Upper lobe of left lung (tissue), 6 donors: Measurements from ENCODE around the gene TNFSF11. TPM values are rescaled to one million over a fixed set of nuclear protein-coding genes. Genes with fewer than 3 reads are reported as not detected.

ENCODE experiments used
- ATAC-seq, 2 donors: fragments of 200-7000 bp; cut with Tn5 transposase; one replicate each; pipeline ENCODE4 v1.9.1; 2022; ENCODE audit warnings: mild to moderate bottlenecking in 2 of 2, moderate library complexity in 2 of 2; ENCODE audit not compliant: low FRiP score in 2 of 2
- DNase-seq, 2 donors: peaks; one replicate each; pipeline ENCODE4 v3.0.0-alpha.2; 2019 to 2020
- H3K27ac ChIP-seq, 4 donors: fragments of 200-600 bp; sonication (generic); one replicate each; pipeline ENCODE4 v1.5.1; 2016 to 2019
- H3K27me3 ChIP-seq, 4 donors: fragments of 200-600 bp; sonication (generic); one replicate each; pipeline ENCODE4 v1.5.1; 2017 to 2019
- H3K36me3 ChIP-seq, 4 donors: fragments of 200-600 bp; sonication (generic); one replicate each; pipeline ENCODE4 v1.5.1; 2016 to 2019
- H3K4me1 ChIP-seq, 4 donors: fragments of 200-600 bp; sonication (generic); one replicate each; pipeline ENCODE4 v1.5.1; 2018 to 2019
- H3K4me3 ChIP-seq, 4 donors: fragments of 200-600 bp; sonication (generic); one replicate each; pipeline ENCODE4 v1.5.1; 2017 to 2019; ENCODE audit warnings: mild to moderate bottlenecking in 2 of 4, moderate library complexity in 1 of 4
- H3K9me3 ChIP-seq, 4 donors: fragments of 200-600 bp; sonication (generic); one replicate each; pipeline ENCODE4 v1.5.1; 2018 to 2019
- CTCF ChIP-seq, 6 experiments: fragments of 450-650 bp in 4 of 6; fragments of 200-600 bp in 2 of 6; sonication (generic) in 2 of 6; IDR thresholded peaks; one replicate each; pipeline ENCODE4 v1.5.1; 2016 to 2019; ENCODE audit warnings: antibody characterized with exemption in 6 of 6
- EP300 ChIP-seq, 4 donors: sonication (generic); formaldehyde crosslinking; IDR thresholded peaks; one replicate each; pipeline ENCODE4 v1.5.1; 2017; ENCODE audit warnings: antibody characterized with exemption in 4 of 4, control low read depth in 2 of 4
- POLR2A ChIP-seq, 4 donors: fragments of 450-650 bp; IDR thresholded peaks; one replicate each; pipeline ENCODE4 v1.5.1; 2016 to 2017; ENCODE audit warnings: antibody characterized with exemption in 4 of 4, mild to moderate bottlenecking in 2 of 4
- POLR2AphosphoS5 ChIP-seq, 2 donors: sonication (generic); formaldehyde crosslinking; IDR thresholded peaks; one replicate each; pipeline ENCODE4 v1.5.1; 2017; ENCODE audit warnings: antibody characterized with exemption in 2 of 2
- WGBS, 2 donors: methylation state at CpG; one replicate each; pipeline ENCODE4 v1.1.5; 2017 to 2018; 5-methylcytosine and 5-hydroxymethylcytosine counted together
- total RNA-seq, 6 donors: library from RNA; depleted of rRNA in 4 of 6; stranded (reverse); fragments of >200 nt in 4 of 6; gene quantifications; one replicate each; pipeline versions ENCODE4 v1.1.0 to v1.2.1, GENCODE V29; 2016 to 2021
- donor health status: DM: no; HTN: no; CAD: no; lungs with moderate emphysema.
- donor health status: DM: no; HTN: yes; CAD: no; lungs with severe emphysema.

TNFSF11 gene
- total RNA-seq, 6 donors from 2014 or later: not detected

- DNase-seq (no peak), ATAC-seq (no peak)
- Histone ChIP-seq H3K4me3 (no peak overlapping the region), H3K36me3 (no peaks in the 10 kb centered on the region), H3K9me3 (no peaks in the 10 kb centered on the region), H3K4me1 (no peaks in the 10 kb centered on the region), H3K27me3 (no peaks in the 10 kb centered on the region), H3K27ac (no peak overlapping the region)
- TF ChIP-seq CTCF (IDR thresholded peaks at IDR 0.05): no peak
- TF ChIP-seq EP300 (IDR thresholded peaks at IDR 0.05): no peak
Measured at GRCh38 chr13:42654212-42654611, 80.3 kb downstream of the TNFSF11 start.

GRCh38 chr13:42654722-42655121 is 80.8 kb downstream of the TNFSF11 start:
- no peaks in the 10 kb centered on the region for H3K36me3 ChIP-seq
- DNase-seq (no peak), ATAC-seq (no peak)
- H3K4me3 ChIP-seq: no peak overlapping the region
- H3K27me3 ChIP-seq: no peaks in the 10 kb centered on the region
- TF ChIP-seq POLR2AphosphoS5 (IDR thresholded peaks at IDR 0.05) (no peak), POLR2A (IDR thresholded peaks at IDR 0.05) (no peak), CTCF (IDR thresholded peaks at IDR 0.05) (no peak), EP300 (IDR thresholded peaks at IDR 0.05) (no peak)
- no peaks in the 10 kb centered on the region for H3K4me1 ChIP-seq
- no peaks in the 10 kb centered on the region for H3K9me3 ChIP-seq
- 47 to 64% methylated on average over 1 of the region's 1 CpG for WGBS, 2 donors
- H3K27ac ChIP-seq: no peak overlapping the region

GRCh38 chr13:42656161-42656560 is 82.2 kb downstream of the TNFSF11 start:
- Histone ChIP-seq H3K4me3 (no peak overlapping the region), H3K27ac (no peak overlapping the region), H3K36me3 (no peaks in the 10 kb centered on the region), H3K9me3 (no peaks in the 10 kb centered on the region), H3K27me3 (no peaks in the 10 kb centered on the region), H3K4me1 (no peaks in the 10 kb centered on the region)
- ATAC-seq: no peak
- DNase-seq: no peak
- WGBS, 2 donors: 45 to 47% methylated on average over 1 of the region's 1 CpG
- no peak for TF ChIP-seq CTCF (IDR thresholded peaks at IDR 0.05)
- TF ChIP-seq POLR2A (IDR thresholded peaks at IDR 0.05): no peak
- no peak for TF ChIP-seq EP300 (IDR thresholded peaks at IDR 0.05)
- TF ChIP-seq POLR2AphosphoS5 (IDR thresholded peaks at IDR 0.05): no peak

GRCh38 chr13:42656958-42657357 is 83.0 kb downstream of the TNFSF11 start:
- H3K9me3 ChIP-seq: no peaks in the 10 kb centered on the region
- no peaks in the 10 kb centered on the region for H3K36me3 ChIP-seq
- no peaks in the 10 kb centered on the region for H3K4me1 ChIP-seq
- TF ChIP-seq POLR2AphosphoS5 (IDR thresholded peaks at IDR 0.05) (no peak), CTCF (IDR thresholded peaks at IDR 0.05) (no peak), EP300 (IDR thresholded peaks at IDR 0.05) (no peak), POLR2A (IDR thresholded peaks at IDR 0.05) (no peak)
- 87 to 91% methylated on average over 5 of the region's 5 CpGs for WGBS, 2 donors
- ATAC-seq (no peak), DNase-seq (no peak)
- no peak overlapping the region for H3K27ac ChIP-seq
- no peak overlapping the region for H3K4me3 ChIP-seq
- H3K27me3 ChIP-seq: no peaks in the 10 kb centered on the region

Other genes starting within 250 kb of the TNFSF11 start
- gene FAM216B, start 207.4 kb downstream of the TNFSF11 start, total RNA-seq: 10 to 100 TPM in 3 of 6 donors, 1 to 10 TPM in 2, under 1 TPM in 1; 0.43 to 60.5 (median 9.9) TPM